KOPT-K1 (cell line): ENCODE data around the gene SLC25A12.
"Not testable (repeated sequence)": the region's sequence is repeated elsewhere in the genome, so short reads cannot be mapped to it uniquely, and the experiment has no call there.

Source experiments
- H3K27ac ChIP-seq: fragments of 200-600 bp; sonication (generic); 2 replicates; pipeline ENCODE4 v1.5.1; 2016; ENCODE audit warnings: antibody characterized with exemption, mild to moderate bottlenecking, low read depth, low read length; ENCODE audit not compliant: poor library complexity, severe bottlenecking
- H3K36me3 ChIP-seq: fragments of 200-600 bp; sonication (generic); 2 replicates; pipeline ENCODE4 v1.5.1; 2017; ENCODE audit warnings: antibody characterized with exemption, mild to moderate bottlenecking, low read length, moderate library complexity; ENCODE audit not compliant: insufficient read depth
- H3K9me3 ChIP-seq: fragments of 200-600 bp; sonication (generic); 2 replicates; pipeline ENCODE4 v1.5.1; 2017; ENCODE audit warnings: antibody characterized with exemption, low read length, mild to moderate bottlenecking; ENCODE audit not compliant: insufficient read depth, poor library complexity, severe bottlenecking

The SLC25A12 gene

DNA sequence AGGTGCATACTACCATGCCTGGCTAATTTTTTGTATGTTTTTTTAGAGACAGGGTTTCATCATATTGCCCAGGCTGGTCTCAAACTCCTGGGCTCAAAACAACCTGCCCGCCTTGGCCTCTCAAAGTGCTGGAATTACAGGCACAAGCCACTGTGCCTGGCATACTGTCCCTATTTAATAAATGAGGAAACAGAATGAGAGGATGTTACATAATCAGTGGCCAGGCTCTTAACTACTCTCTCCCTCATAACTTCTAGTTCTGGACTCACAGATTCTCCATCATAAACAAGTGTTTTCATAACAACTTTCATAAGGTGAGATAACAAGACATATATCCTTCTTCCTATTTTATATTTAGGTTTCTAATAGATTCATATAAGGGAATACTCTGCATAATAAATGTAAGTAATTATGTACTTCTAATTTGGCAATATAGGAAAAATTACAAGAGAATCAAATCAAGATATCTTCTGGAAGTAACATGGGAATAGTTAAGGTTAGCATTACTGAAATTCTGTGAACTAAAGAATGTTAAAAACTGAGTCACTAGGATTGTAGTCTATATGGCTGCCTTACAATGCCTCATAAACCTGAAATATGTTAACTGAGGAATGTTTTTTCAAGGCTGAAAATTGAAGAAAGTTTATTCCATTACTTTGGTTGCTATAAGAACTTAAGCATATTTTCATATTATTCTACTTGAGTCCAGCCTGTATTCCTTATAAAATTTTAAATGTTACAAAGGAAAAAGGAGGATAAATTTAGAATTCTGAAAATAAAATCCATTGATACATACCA lies 71.3 kb downstream of the SLC25A12 start:
- peaks cover 30% of the 10 kb centered on the region for H3K36me3 ChIP-seq
- no peaks in the 10 kb centered on the region for H3K9me3 ChIP-seq
- no peak overlapping the region for H3K27ac ChIP-seq

DNA sequence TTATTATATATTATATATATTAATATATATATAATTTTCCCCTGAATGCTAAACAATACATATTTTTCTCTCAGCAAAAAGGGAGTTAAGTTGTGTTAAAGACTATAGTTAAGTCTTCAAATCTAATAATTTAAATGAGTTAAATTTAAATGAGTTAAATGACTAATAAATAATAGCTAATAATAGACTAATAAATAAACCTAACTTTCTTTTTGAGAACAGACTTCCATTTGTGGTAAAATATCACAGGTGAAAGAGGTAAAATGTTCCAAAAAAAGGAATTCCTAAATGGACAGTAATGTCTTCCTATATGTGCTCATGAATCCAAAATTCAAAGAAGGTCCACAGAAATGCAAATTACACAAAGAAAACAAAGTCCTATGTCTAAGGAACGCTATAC lies 74.6 kb downstream of the SLC25A12 start:
- no peak overlapping the region for H3K27ac ChIP-seq
- no peaks in the 10 kb centered on the region for H3K9me3 ChIP-seq
- peaks cover 28% of the 10 kb centered on the region for H3K36me3 ChIP-seq

GRCh38 chr2:171814883-171815282 lies 79.2 kb downstream of the SLC25A12 start:
- Histone ChIP-seq H3K9me3 (no peaks in the 10 kb centered on the region), H3K27ac (no peak overlapping the region), H3K36me3 (peaks cover 38% of the 10 kb centered on the region)

DNA sequence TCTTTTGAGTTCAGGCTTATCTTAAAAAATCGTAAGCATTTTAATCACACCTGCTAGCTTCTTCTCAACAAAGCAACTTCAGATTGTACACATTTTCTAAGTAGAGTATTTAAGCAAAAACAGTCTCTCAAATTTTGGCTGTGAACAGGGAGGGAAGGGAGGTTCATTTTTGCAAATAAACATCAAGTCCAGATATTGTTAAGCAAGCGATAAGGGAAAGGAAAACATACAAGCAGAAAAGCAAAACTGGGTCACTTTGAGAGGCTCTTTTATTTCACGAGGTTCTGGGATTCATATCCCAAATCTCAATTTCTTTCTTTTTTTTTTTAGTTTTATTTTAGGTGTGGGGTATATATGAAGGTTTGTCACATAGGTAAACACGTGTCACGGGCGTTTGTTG lies 79.9 kb downstream of the SLC25A12 start:
- Histone ChIP-seq H3K36me3 (peaks cover 45% of the 10 kb centered on the region), H3K9me3 (no peaks in the 10 kb centered on the region), H3K27ac (no peak overlapping the region)

GRCh38 chr2:171813729-171814128 lies 80.3 kb downstream of the SLC25A12 start:
- Histone ChIP-seq H3K9me3 (no peaks in the 10 kb centered on the region), H3K36me3 (peaks cover 47% of the 10 kb centered on the region), H3K27ac (no peak overlapping the region)

- Histone ChIP-seq H3K36me3 (peaks cover 47% of the 10 kb centered on the region), H3K27ac (no peak overlapping the region), H3K9me3 (no peaks in the 10 kb centered on the region)
These were observed 80.9 kb downstream of the SLC25A12 start for GRCh38 chr2:171813126-171813525.

DNA sequence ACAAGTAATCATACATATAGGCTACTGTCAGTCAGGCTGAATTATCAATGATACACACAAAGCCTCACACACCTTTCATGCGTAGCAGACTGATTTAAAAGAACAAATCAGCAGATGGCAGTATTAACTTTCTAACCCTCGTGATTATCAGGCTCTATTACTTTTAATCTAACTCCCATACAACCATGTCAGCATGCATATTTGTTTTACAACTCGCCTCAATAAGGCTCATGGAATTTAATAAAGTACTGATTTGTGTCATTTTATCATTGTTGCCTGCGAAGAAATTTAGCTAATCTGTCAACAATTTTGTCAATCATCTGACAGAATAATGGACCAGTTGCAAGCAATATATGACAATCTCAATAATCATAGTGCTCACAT lies 82.8 kb downstream of the SLC25A12 start:
- Histone ChIP-seq H3K9me3 (no peaks in the 10 kb centered on the region), H3K27ac (no peak overlapping the region), H3K36me3 (peaks cover 55% of the 10 kb centered on the region)

DNA sequence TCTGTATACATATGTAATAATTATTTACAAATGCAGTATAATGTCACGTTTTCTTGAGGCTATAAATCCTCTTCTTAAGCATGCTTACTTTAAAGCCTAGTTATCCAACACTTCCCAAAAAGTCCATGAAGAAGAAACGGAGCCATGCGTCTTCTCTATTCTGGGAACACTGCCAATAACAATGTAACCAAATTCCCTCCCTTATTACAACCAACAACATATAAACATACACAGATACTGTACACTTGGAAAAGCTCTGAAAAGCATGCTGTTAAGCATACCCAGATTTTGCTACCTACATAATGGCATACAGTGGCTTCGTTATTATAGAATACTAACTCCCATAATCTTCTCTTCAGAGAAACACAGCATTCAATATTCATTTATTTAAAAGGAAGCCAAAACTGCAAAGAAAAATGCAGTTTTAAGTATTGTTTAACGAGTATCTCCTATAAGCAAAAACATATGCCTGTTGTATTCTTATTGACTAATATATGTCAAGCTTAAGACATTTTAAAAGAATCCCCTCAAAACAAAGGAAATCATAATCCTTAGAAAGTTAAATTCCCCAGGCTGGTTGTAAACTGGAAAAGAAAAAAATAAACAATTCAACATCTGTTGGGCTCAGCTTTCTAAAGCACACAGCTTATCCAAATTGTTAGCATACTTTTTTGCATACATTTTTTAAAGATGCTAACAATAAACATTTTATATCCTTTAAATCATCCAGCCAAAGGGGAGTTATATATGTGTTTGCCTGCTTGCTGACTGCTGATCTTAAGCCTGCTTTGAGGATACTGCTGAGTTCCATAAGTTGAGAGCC lies 83.4 kb downstream of the SLC25A12 start:
- Histone ChIP-seq H3K9me3 (no peaks in the 10 kb centered on the region), H3K36me3 (peaks cover 61% of the 10 kb centered on the region), H3K27ac (no peak overlapping the region)

GRCh38 chr2:171808885-171809284 lies 85.2 kb downstream of the SLC25A12 start:
- H3K27ac ChIP-seq, H3K9me3 ChIP-seq: not testable (repeated sequence)
- peaks cover 63% of the 10 kb centered on the region for H3K36me3 ChIP-seq

DNA sequence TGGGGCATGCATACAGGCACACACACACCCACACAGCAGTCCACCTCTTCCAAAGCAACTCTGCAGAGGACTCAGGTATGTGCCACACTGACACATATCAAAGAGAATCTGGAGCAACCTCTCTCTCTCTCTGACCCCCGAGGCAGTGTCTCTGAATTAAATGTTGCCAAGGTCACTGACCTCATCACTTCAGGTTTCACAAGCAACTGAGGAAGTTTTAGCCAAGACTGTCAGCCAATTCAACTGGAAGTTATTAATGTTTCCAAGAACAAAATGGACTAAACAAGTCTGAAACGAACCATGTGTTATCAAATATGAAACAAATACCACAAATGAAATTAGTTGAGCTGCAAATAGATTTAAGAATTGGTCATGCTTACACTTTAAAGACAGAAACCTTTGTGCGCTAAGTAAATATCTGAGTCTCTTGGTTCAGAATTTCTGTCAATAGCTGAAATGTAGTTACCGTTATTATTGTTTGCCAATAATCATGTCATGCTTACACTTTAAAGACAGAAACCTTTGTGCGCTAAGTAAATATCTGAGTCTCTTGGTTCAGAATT lies 86.1 kb downstream of the SLC25A12 start:
- Histone ChIP-seq H3K27ac (no peak overlapping the region), H3K36me3 (peaks cover 57% of the 10 kb centered on the region), H3K9me3 (no peaks in the 10 kb centered on the region)

GRCh38 chr2:171807119-171807518 lies 86.9 kb downstream of the SLC25A12 start:
- Histone ChIP-seq H3K9me3 (no peaks in the 10 kb centered on the region), H3K36me3 (peaks cover 50% of the 10 kb centered on the region), H3K27ac (no peak overlapping the region)

DNA sequence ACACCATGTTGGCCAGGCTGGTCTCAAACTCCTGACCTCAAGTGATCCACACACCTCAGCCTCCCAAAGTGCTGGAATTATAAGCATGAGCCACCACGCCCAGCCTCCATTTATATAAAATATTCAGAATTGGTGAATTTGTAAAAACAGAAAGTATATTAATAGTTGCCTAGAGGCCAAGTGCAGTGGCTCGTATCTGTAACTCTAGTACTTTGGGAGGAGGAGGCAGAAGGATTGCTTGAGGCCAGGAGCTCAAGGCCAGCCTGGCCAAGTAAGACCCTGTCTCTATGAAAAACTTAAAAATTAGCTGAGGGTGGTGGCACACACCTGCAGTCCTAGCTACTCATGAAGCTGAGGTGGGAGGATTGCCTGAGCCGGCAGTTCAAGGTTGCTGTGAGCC lies 89.6 kb downstream of the SLC25A12 start:
- Histone ChIP-seq H3K36me3 (peaks cover 42% of the 10 kb centered on the region), H3K9me3 (no peaks in the 10 kb centered on the region), H3K27ac (no peak overlapping the region)

GRCh38 chr2:171803757-171804156 lies 90.3 kb downstream of the SLC25A12 start:
- Histone ChIP-seq H3K36me3 (peaks cover 40% of the 10 kb centered on the region), H3K27ac (no peak overlapping the region), H3K9me3 (no peaks in the 10 kb centered on the region)

GRCh38 chr2:171800639-171801038 lies 93.4 kb downstream of the SLC25A12 start:
- H3K27ac ChIP-seq: no peak overlapping the region
- H3K9me3 ChIP-seq: no peaks in the 10 kb centered on the region
- peaks cover 17% of the 10 kb centered on the region for H3K36me3 ChIP-seq

DNA sequence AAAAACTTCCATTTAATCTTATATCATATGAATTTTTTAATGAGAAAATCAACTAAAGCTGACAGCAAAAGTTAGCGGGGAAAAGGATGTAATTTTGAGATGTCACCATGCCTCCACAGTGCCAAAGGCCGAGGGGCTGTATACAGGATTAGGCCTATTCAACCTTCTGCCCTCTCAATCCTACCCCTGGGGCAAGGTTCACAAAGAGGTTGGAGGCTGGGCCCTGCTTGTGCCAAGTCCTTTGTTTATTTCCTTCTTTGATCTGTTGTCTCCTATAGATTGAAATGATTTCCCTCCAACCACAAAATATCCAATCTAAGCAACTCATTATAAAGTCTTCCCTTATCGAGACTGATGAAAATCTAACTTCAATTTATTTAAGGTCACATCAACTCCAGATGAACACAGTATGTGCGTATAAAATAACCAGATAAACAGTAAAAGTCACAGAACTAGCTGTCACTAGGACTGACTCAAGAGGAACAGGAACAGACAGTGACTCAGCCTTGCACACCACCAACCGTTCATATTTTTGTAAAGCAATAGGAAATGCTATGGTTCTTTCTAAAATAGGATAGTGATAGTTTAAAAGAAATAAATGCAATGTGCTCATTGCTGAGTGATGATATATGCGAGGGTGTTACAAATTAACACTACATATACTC lies 95.8 kb downstream of the SLC25A12 start:
- Histone ChIP-seq H3K27ac (no peak overlapping the region), H3K36me3 (peaks cover 10% of the 10 kb centered on the region), H3K9me3 (no peaks in the 10 kb centered on the region)
